GM13977 (cell line): ENCODE data around the gene FKBP2.

ENCODE experiments used
- DNase-seq: peaks from one replicate; pipeline ENCODE4 v3.0.0; 2012; ENCODE audit warnings: low spot score
- in situ Hi-C: fragments of 300-500 bp; cut with MboI; formaldehyde crosslinking; loops from one replicate; pipeline ENCODE4 v1.12.0; 2022; ENCODE audit warnings: low sequenced_read_pairs, low pct_unique_long_range_greater_than_20kb, mixed read lengths, inconsistent platforms; ENCODE audit not compliant: unreplicated experiment
- TF ChIP-seq, protein P1 (sequence below): IDR thresholded peaks from 2 replicates; pipeline ENCODE4 v1.5.1; 2012; ENCODE audit warnings: mild to moderate bottlenecking, control low read depth; ENCODE audit not compliant: insufficient read depth; ENCODE audit errors: extremely low read depth, missing control alignments

FKBP2 gene

DNA sequence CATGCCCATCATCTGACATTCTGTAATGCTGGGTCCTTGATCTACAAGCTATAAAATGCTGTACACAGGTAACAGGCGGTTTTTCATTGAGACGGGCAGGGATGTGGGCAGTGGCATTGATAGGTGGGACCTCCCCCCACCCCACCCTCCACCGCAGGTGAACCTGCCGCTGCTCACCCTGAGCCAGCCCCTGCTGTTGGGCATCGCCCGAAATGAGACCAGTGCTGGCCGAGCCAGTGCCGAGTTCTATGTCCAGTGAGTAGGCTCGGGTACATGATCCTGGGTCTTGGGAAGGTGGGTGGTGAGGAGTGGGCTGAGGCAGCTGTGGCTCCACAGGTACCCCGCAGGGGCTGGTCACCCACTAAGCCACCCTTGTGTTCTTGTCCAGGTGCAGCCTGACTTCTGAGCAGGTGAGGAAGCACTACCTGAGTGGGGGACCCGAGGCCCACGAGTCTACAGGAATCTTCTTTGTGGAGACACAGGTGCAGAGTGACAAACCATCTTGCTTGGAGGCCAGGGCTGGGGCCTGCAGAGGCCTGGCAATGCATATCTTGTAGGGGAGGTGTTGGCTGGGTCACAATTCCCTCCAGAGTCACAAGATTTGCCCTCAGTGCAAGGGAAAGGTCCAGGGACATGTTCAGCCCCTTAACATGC, 11.7 kb upstream of the FKBP2 start:
- TF ChIP-seq, protein P1, sequence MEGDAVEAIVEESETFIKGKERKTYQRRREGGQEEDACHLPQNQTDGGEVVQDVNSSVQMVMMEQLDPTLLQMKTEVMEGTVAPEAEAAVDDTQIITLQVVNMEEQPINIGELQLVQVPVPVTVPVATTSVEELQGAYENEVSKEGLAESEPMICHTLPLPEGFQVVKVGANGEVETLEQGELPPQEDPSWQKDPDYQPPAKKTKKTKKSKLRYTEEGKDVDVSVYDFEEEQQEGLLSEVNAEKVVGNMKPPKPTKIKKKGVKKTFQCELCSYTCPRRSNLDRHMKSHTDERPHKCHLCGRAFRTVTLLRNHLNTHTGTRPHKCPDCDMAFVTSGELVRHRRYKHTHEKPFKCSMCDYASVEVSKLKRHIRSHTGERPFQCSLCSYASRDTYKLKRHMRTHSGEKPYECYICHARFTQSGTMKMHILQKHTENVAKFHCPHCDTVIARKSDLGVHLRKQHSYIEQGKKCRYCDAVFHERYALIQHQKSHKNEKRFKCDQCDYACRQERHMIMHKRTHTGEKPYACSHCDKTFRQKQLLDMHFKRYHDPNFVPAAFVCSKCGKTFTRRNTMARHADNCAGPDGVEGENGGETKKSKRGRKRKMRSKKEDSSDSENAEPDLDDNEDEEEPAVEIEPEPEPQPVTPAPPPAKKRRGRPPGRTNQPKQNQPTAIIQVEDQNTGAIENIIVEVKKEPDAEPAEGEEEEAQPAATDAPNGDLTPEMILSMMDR, result no peak
- DNase-seq, result no peak
- in situ Hi-C loops, result no loop called here

DNA sequence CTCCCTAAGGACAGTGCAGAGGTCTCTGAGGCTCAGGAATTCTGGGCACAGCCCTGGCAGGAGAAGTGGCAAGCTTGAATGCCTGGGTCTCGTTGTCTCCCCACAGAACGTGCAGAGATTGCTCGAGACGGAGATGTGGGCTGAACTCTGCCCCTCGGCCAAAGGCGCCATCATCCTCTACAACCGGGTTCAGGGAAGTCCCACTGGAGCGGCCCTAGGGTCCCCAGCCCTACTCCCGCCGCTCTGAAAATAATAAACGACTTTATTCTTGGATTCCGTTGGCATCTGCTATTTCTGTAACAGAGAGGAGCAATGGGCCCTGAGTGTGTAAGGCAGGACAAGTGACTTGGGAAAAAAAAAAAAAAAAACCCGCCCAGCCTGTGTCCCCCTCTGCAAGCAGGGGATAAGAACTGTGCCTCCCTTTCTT, 11.1 kb upstream of the FKBP2 start:
- in situ Hi-C loops, result no loop called here
- no peak for DNase-seq
- TF ChIP-seq, protein P1, result no peak

DNA sequence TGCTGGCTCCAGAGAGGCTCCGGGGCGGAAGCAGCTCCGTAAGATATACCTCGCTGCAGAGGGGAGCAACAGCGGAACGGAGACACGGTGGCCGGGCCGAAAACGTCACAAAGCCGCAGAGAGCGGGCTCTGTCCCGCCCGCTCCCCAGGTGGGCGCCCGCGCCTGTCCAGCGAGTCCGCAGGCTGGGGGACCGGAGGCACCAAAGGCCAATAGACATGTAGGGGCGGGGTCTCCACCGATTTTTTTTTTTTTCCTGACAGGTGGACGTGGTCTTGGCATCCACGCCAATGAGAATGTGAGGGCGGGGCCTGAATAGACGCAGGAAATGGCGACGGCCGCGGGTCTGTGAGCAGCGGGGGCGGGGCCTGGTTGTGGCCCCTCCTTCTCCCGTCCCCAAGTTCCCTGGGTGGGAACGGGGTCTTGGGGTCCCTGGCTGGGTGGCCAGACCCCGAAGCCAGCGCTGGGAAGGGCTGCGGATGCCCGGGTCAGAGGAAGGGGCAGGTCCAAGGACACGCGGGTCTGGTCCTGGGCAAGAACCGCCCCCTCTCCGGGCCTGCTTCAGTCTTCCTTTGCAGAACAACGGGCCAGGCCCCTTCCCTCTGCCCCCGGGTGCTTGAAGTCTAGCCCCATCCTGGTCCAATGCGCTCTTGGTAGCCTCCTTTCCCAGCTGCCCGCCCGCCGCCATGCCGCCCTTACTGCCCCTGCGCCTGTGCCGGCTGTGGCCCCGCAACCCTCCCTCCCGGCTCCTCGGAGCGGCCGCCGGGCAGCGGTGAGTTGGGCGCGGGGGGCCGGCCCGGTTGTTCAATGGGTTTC, 10.5 kb upstream of the FKBP2 start, which contains the start of gene DNAJC4:
Gene DNAJC4, plus strand, starts transcription at position 378 of the 814 bp plus-strand sequence. Its CDS starts 307 bp downstream, at position 685.
- TF ChIP-seq, protein P1, result no peak
- DNase-seq, result peak; percentile 93

DNA sequence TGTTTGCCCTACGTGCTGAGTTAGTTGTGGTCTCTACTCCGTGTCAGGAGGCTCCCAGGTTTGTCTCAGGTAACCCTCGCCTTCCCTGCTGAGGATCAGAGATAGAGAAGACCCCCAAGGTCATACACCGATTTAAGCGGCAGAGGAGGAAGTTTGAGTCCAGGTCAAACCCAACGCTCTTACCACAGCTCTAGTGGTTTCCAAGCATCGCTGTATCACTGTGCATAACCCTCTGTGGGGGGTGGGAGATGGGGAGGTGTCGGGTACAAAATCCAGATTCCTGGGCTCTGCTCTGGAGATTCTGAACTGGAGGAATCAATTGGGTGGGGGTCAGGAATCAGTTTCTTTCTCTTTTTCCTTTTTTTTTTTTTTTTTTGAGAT, 9.9 kb upstream of the FKBP2 start:
- TF ChIP-seq, protein P1, result no peak

More for the DNA sequence above, 10.5 kb upstream of the FKBP2 start, which contains the start of gene DNAJC4:
- in situ Hi-C loops, result no loop called here

DNA sequence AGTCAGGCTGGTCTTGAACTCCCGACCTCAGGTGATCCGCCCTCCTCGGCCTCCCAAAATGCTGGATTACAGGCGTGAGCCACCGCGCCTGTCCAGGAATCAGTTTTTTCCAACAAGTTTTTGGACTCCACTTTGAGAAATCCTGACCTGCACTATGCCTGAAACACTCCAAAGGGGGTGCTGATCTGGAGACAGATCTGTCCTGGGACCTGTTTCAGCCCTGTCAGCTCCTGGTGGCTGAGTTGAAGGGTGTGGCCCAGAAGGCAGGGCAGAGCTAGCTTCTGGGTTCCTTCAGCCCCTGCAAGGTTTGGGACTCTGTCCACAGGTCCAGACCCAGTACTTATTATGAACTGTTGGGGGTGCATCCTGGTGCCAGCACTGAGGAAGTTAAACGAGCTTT, 9.3 kb upstream of the FKBP2 start:
- DNase-seq, result no peak
- in situ Hi-C loops, result no loop called here
- TF ChIP-seq, protein P1, result no peak

More for the DNA sequence above, 9.9 kb upstream of the FKBP2 start:
- DNase-seq, result no peak
- in situ Hi-C loops, result no loop called here

DNA sequence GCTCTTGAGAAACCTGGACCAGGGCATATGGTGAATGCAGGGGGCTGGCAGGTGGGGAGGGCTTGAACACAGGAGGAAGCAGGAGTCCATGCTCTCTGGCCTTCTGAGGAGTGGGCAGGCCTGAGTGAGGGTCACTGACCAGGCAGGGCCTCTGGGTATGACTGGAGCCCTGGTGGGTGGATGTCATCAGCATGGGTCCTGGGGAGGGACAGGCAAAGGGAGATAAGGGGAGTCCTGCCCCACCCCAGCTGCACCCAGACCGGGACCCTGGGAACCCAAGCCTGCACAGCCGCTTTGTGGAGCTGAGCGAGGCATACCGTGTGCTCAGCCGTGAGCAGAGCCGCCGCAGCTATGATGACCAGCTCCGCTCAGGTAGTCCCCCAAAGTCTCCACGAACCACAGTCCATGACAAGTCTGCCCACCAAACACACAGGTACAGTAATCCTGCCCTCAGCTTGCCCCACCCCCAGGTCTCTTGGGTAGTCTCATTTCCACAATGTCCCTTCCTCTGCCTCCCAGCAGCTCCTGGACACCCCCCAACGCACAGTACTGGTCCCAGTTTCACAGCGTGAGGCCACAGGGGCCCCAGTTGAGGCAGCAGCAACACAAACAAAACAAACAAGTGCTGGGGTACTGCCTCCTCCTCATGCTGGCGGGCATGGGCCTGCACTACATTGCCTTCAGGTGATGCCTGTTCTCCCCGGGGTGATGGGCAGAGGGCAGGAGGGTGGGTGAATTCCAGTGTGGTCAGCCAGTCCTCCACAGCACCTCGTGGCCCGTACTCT, 8.5 kb upstream of the FKBP2 start:
- TF ChIP-seq, protein P1, result no peak
- in situ Hi-C loops, result no loop called here
- DNase-seq, result no peak
